Brain microvascular endothelial cell (primary cell): ENCODE data around the gene GPR32.
"Not testable (repeated sequence)": the region's sequence is repeated elsewhere in the genome, so short reads cannot be mapped to it uniquely, and the experiment has no call there.

Experiments
- DNase-seq: peaks from one replicate; pipeline ENCODE4 v3.0.0-alpha.2; 2020
- H3K27ac ChIP-seq: fragments of 250-450 bp; sonication (Bioruptor Pico); 2 replicates; pipeline ENCODE4 v1.5.1; 2020; ENCODE audit warnings: mild to moderate bottlenecking, moderate library complexity
- H3K27me3 ChIP-seq: fragments of 250-450 bp; sonication (Bioruptor Pico); replicated peaks from 2 replicates; pipeline ENCODE4 v1.5.1; 2020; ENCODE audit warnings: mild to moderate bottlenecking
- H3K36me3 ChIP-seq: fragments of 250-450 bp; sonication (Bioruptor Pico); replicated peaks from 2 replicates; pipeline ENCODE4 v1.5.1; 2020; ENCODE audit warnings: mild to moderate bottlenecking
- H3K4me3 ChIP-seq: 2 replicates; pipeline ENCODE4 v1.5.1; 2011; ENCODE audit warnings: low read depth, mild to moderate bottlenecking, control low read depth, low read length, moderate library complexity
- in situ Hi-C: cut with HindIII; loops from 2 replicates; pipeline ENCODE4 v1.10.0; 2017; ENCODE audit warnings: low sequenced_read_pairs, low pct_ligation_motif_present
- TF ChIP-seq, protein P1 (sequence below): IDR thresholded peaks from 2 replicates; pipeline ENCODE4 v1.5.1; 2011; ENCODE audit warnings: low read depth, mild to moderate bottlenecking, moderate library complexity, low read length, control low read depth, inconsistent platforms; ENCODE audit errors: missing control alignments

Gene GPR32

DNA sequence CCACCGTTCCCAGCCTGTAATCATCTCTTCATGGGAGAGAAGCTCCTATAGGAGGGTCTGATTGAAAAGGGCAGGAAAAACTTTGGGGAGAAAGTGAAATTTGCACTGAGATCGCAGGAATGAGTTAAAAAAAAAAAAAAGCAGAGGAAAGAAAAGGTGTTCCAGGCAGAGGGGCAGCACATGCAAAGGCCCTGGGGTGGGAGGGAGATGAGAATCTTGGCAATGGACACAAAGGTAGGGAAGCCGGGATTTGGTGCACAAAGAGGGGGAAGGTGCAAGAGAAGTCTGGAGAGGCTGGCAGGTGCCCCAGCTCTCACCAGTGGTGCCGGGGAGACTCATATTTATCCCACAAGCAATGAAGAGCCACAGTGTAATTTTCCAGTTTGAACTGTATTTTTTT, 16.4 kb upstream of the GPR32 start:
- no peaks in the 10 kb centered on the region for H3K36me3 ChIP-seq
- H3K27me3 ChIP-seq = no peaks in the 10 kb centered on the region
- H3K4me3 ChIP-seq = no peak overlapping the region
- H3K27ac ChIP-seq = no peak overlapping the region
- no peak for DNase-seq
- in situ Hi-C loops = no loop called here
- TF ChIP-seq, protein P1, sequence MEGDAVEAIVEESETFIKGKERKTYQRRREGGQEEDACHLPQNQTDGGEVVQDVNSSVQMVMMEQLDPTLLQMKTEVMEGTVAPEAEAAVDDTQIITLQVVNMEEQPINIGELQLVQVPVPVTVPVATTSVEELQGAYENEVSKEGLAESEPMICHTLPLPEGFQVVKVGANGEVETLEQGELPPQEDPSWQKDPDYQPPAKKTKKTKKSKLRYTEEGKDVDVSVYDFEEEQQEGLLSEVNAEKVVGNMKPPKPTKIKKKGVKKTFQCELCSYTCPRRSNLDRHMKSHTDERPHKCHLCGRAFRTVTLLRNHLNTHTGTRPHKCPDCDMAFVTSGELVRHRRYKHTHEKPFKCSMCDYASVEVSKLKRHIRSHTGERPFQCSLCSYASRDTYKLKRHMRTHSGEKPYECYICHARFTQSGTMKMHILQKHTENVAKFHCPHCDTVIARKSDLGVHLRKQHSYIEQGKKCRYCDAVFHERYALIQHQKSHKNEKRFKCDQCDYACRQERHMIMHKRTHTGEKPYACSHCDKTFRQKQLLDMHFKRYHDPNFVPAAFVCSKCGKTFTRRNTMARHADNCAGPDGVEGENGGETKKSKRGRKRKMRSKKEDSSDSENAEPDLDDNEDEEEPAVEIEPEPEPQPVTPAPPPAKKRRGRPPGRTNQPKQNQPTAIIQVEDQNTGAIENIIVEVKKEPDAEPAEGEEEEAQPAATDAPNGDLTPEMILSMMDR = no peak

DNA sequence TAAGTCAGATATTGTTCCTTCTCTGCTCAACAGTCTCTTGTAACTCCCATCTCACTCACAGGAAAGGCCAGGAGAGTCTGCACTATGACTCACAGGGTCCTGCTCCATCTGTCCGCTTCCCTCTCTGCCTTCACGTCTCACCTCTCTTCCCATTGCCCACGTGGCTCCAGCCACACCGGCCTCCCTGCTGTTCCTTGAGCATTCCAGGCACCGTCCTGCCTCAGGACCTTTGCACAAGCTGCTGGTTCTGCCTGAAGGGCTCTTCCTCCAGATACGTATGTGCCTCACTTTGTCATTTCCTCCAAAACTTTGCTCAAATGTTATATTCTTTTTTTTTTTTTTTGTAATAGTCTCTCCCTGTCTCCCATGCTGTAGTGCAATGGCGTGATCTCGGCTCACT, 14.0 kb upstream of the GPR32 start:
- in situ Hi-C loops, H3K36me3 ChIP-seq, H3K27me3 ChIP-seq, H3K27ac ChIP-seq, H3K4me3 ChIP-seq, DNase-seq: not testable (repeated sequence)

DNA sequence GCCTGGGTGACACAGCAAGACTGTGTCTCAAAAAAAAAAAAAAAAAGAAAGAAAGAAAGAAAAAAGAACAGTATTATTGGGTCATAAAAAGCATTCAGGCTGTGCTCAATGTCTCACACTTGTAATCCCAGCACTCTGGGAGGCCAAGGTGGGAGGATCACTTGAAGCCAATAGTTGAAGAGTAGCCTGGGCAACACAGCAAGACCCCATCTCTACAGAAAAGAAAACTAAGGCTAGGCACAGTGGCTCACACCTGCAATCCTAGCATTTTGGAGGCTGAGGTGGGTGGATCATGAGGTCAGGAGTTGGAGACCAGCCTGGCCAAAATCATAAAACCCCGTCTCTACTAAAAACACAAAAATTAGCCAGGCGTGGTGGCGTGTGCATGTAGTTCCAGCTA, 12.6 kb upstream of the GPR32 start:
- in situ Hi-C loops = not testable (repeated sequence)

DNA sequence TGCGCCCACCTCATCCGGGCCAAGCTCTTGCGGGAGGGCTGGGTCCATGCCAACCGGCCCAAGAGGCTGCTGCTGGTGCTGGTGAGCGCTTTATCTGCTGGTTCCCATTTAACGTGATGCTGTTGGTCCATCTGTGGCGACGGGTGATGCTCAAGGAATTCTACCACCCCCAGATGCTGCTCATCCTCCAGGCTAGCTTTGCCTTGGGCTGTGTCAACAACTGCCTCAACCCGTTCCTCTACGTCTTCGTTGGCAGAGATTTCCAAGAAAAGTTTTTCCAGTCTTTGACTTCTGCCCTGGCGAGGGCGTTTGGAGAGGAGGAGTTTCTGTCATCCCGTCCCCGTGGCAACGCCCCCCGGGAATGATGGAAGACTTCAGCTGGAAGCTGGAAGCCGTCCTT, 11.2 kb upstream of the GPR32 start:
- H3K36me3 ChIP-seq, DNase-seq, in situ Hi-C loops, H3K4me3 ChIP-seq, H3K27ac ChIP-seq, H3K27me3 ChIP-seq: not testable (repeated sequence)

More for the DNA sequence above, 12.6 kb upstream of the GPR32 start:
- H3K27ac ChIP-seq, DNase-seq, H3K36me3 ChIP-seq, H3K4me3 ChIP-seq, H3K27me3 ChIP-seq: not testable (repeated sequence)

DNA sequence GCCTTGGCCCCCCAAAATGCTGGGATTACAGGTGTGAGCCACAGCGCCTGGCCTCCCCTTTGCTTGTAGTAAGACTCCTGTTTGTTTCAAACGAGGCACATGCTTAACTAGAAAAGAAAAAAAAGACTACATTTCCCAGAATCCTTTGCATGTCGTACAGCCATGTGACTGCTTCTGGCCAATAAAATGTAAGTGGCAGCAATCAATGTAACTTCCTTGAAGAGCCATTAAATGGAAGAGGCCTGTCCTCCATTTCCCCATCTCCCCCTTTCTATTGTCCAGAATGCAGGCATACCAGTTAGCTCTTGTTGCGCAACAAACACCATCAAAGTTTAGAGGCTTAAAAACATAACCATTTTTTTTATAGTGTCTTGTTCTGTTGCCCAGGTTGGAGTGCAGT, 10.4 kb upstream of the GPR32 start:
- H3K27me3 ChIP-seq = no peaks in the 10 kb centered on the region

DNA sequence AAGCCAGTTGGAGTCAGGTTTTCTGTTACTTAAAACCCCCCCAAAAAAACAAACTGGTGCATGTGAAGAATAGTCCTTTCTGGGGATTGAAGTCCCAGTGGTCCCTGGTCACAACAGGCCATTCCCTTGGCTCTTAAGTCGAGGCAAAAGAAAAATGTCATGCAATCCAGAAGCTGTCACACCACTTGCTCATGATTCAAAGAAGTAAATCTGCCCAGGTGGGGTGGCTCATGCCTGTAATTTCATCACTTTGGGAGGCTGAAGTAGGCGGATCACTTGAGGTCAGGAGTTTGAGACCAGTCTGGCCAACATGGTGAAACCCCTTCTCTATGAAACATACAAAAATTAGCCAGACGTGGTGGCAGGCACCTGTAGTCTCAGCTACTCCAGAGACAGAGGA, 8.8 kb upstream of the GPR32 start:
- H3K36me3 ChIP-seq, DNase-seq, in situ Hi-C loops, H3K4me3 ChIP-seq, H3K27me3 ChIP-seq, H3K27ac ChIP-seq: not testable (repeated sequence)

More for the DNA sequence above, 10.4 kb upstream of the GPR32 start:
- in situ Hi-C loops = no loop called here
- Histone ChIP-seq H3K36me3 (no peaks in the 10 kb centered on the region), H3K4me3 (no peak overlapping the region), H3K27ac (no peak overlapping the region)
- TF ChIP-seq, protein P1 = no peak
- peak; percentile 4 for DNase-seq

DNA sequence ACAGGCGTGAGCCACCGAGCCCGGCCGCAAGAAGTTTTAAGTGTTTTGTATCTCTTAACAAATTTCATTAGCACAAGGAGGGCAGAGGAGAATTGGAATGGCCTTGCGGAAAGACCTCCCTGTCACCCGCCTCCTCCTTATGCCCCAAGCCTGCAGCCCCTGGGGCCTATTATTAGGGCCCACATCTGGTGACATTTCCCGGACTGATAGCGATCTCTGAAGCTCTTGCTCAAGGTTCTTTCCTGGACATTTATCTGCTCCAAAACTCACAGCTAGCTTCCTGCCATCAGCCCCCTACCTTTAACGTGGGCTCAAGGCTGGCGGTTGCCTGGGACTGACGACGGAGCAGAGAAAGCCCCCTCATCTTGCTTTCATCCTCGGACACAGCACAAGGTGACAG, 6.7 kb upstream of the GPR32 start:
- in situ Hi-C loops, DNase-seq: not testable (repeated sequence)

DNA sequence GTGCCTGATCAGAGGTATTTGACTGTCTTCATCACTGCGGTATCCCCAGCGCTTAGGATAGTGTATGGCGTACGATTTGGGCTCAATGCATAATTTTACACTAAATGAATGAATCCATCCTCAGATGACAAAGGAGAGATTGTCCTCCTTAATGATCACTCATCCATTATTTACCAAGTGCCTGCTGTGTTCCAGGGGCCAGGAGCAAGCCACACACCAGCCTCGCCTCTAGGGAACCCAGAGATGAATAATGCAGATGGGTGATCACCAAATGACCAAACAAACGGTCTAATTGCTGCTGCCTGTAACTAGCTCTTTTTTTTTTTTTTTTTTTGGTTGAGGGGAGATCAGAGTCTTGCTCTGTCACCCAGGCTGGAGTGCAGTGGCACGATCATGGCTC, 5.9 kb upstream of the GPR32 start:
- Histone ChIP-seq H3K4me3 (no peak overlapping the region), H3K36me3 (no peaks in the 10 kb centered on the region), H3K27me3 (no peaks in the 10 kb centered on the region), H3K27ac (no peak overlapping the region)
- in situ Hi-C loops = no loop called here
- no peak for DNase-seq
- TF ChIP-seq, protein P1 = no peak

More for the DNA sequence above, 6.7 kb upstream of the GPR32 start:
- H3K4me3 ChIP-seq, H3K36me3 ChIP-seq, H3K27ac ChIP-seq, H3K27me3 ChIP-seq: not testable (repeated sequence)

DNA sequence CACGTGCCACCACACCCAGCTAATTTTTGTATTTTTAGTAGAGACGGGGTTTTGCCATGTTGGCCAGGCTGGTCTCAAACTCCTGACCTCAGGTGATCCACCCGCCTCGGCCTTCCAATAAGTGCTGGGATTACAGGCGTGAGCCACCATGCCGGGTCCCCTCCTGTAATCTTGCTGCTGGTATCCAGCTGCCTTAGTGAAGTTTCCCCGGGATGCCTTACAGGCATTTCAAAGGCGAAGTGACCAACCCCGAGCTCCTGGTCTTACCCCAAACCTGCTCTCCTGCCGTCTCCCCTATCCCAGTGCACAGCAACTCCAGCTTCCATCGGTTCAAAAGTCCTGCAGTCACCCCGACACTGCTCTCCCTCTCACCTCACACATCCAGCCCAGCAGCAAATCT, 3.5 kb upstream of the GPR32 start:
- H3K27me3 ChIP-seq, H3K36me3 ChIP-seq, DNase-seq, H3K27ac ChIP-seq, in situ Hi-C loops, H3K4me3 ChIP-seq: not testable (repeated sequence)

DNA sequence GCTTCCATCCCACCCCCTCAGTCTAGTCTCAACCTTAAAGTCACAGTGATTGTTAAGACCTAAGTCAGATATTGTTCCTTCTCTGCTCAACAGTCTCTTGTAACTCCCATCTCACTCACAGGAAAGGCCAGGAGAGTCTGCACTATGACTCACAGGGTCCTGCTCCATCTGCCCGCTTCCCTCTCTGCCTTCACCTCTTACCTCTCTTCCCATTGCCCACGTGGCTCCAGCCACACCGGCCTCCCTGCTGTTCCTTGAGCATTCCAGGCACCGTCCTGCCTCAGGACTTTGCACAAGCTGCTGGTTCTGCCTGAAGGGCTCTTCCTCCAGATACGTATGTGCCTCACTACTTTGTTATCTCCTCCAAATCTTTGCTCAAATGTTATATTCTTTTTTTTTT, 3.0 kb upstream of the GPR32 start:
- in situ Hi-C loops, DNase-seq, H3K27ac ChIP-seq, H3K27me3 ChIP-seq, H3K36me3 ChIP-seq, H3K4me3 ChIP-seq: not testable (repeated sequence)
